ENCODE results near the gene CREG2.

CREG2 gene

DNA sequence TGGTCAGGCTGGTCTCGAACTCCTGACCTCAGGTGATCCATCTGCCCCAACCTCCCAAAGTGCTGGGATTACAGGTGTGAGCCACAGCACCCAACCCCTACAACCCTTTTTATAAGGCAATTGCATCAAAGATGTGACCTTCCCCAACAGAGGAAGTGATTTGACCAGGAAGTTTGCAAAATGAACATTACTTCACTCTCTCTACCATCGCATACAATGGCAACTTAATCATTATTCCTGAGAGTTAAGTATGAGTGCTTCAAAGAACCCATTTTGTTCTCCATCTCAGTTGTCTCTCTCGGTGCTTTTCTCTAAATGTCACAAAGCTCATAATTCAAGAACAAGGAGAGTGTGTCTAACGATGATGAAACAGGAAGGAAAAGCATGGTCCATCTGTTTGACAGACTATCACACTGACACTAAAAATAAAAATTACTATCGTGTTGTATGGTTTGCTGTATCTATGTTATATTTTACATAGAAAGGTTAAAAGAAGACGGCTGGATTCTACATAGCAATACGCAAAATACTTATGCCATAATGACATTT is 18.1 kb upstream of the CREG2 start:
- DNase-seq: no peak

DNA sequence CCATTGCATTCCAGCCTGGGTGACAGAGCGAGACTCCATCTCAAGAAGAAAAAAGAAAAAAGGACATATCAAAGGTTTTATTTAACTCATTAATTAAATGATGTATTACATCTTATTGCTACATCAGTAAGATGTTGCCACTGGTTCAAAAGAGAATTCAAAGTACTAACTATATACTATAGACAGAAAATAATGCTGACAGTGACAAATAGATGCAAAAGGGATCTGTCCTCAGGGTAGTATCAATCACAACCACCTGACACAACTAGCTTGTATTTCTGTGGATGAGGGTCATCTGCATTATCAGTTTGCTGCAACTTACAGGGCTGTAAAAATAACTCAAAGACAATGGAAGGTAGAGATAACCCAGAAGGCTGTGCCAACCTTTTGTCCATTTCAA is 16.4 kb upstream of the CREG2 start:
- no peak for DNase-seq

DNA sequence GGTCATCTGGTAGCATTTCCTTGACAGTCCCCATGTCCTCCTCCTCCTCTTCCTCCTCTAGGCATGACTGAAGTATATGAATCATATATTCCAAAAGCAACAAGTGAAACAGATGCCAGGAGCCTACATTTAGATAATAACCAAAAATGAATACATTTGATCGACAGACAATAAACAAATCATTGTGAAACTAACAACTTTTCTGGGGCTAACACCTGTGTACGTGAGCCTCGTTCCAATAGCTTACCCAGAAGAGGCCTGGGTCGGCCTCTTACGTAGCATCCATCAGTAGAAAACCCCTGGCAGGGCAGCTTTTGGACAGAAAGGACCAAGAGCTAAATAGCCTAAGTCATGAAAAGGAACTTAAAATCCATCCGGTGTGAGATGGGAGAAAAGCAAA is 15.3 kb upstream of the CREG2 start:
- no peak for DNase-seq

DNA sequence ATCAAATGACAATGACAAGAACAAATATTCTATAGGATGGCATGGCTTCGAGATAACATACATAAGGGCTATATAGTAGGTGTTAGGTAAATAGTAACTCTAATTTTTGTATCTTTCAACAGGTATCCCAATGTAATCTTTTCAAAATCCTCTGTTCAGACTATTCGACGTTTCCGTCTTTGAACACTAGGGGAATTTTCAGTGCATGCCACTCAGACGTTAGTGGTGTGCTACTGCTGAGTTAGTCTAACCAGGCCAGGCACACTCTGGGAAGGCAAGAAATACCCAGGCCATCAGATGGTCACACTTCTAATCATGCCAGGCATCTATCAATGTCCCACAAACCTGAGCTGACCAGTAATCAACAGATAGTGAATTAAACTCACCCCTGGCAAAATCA is 14.6 kb upstream of the CREG2 start:
- no peak for DNase-seq

DNA sequence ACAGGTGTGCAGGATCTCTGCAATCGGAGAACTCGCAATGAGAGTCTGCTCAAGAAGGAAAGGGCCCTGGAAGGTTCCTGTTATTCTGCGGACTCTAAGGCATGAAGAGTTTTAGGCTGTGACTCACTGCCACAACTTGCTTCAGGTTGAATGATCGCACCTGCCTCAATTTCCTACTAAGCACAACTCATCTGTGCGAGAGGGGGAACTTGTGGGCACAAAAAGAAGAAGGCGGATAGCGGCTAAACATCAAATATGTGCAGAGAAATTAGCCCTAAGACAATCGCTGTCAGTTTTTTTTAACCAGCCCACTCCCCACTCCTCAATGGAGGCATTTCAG is 14.0 kb upstream of the CREG2 start:
- no peak for DNase-seq

DNA sequence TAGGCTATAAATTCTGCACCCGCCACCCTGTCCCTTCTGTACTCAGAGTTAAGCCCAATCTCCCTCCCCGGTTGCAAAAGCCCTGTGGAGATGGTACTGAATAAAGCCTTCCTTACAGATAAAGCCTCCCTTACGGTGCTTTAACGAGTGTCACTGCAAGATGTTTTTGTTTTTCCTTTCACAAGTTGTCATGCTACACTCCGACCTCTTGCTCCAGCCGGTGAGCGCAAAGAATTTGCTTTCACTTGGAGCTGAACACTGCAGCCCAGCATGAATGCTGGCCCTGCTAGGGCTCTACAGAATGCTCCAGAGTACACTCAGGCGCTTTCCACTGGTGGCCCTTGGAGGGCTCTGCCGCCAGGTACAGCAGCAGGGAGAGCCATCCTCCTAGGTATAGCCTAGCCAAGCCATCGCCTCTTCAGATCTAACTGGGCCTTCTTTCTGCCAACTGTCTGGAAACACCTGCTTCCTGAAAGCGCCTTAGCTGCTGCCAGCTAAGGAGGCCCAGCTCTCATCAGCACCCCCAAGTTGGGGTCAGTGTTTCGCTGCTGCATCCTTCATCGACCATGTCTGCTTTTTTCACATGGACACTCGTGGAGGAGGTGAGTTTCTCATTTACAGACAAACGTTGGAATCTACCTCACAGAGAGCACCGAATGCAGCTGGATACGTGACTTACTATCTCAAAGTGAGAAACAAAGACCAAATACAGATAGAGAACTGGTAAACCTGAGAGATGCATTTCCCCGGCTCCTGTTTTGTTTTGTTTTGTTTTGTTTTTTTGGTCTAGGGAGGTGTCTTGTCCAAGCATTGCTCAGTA is 13.4 kb upstream of the CREG2 start:
- no peak for DNase-seq

DNA sequence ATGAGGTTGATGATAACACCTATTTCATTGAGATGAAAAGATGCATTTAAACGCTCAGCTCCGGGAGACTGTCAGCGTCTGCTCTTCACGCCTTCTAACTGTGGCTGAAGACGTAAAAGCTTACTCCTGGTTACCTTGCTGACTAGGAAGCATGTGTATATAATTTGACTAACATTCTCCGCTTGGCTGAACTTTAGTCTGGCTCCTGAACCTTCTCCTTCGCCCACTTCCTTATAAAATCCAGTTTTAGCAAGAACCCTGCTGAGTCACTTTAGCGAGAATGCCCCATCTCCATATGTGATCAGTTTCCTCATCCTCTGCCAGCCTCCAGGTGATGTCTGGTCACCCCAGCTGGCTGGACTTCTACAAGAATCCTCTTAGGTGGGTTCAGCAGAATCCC is 12.7 kb upstream of the CREG2 start:
- DNase-seq: no peak

DNA sequence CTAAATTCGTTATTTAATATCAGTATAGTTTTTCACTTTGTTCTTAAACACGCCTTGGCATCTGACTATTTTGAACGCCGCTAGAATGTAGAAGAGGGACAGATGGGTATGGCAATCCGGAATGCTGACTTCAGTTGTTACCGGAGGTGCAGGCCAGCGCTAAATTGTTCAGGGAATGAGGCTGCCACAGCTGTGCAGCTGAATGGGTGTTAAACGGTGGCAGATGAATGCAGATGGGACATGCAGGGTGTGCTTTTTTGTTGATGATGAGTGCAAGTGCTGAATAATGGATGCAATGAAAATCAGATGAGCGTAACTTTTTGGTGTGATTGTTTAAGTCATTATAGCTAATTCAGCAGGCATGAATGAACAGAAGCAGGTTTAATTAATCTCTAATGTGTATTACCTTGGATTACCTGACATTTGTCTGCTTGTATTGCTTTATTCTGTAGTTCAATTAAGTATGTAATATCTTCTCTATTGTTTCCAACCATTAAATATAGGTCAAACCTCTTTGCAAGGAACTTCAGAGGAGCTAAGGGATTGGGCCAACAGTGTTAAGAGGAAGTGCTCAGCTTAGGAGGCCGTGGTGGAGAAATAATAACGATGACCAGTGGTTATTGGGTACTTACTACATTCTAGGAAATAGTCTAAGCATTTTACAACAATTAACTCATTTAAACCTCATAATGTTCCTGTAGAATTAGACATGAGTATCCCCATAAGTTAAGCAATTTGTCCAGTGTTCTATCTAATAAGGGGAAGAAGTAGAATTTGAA is 11.9 kb upstream of the CREG2 start:
- no peak for DNase-seq

DNA sequence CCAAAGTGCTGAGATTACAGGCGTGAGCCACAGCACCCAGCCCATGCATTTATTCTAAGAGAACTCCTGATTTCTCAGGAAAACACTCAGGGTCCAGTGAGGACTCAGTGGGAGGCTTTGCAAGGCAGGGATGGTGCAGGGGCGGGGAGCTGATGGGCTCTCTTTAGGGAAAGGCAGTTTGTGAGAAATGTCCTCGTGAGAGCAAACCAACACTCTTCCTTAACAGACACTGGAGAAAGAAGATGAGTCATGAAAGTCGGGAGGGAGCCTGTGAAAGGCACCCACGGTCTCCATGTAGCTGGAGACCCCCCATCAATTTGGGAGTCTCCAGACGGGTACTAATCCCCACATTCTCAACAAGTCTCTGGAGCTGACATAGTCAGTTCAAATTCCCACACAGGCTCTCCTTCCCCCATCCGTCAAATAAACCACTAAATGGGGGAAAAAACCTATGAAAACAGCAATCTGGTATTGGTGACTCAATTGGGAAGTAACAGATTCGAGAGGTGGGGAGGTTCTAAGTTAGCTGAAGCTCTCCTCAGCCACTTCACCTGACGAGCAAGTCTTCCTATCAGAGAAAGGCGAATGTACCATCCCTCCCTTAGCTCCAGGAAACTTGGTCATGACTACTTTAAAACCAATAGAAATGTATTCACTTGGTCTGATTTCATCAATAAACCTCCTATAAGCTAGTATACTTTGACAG is 11.0 kb upstream of the CREG2 start:
- no peak for DNase-seq

DNA sequence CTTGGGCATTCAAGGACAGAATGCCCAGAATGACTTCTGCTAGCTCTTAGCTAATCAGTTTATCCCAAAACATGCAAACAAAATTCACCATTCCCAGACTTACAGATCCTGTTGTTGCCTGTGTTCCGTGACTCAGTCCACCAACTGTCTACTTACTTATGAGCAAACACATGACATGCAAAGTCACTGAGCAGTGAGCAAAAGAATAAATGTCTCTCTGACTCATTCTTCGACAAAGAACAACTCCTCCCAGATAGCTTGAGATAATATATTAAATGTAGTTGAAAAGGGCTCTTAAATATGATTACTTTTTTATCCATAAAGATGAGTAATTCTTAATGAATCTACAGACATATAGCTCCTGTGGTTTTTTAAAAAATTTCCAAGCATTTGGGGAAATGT is 9.0 kb upstream of the CREG2 start:
- DNase-seq: no peak

DNA sequence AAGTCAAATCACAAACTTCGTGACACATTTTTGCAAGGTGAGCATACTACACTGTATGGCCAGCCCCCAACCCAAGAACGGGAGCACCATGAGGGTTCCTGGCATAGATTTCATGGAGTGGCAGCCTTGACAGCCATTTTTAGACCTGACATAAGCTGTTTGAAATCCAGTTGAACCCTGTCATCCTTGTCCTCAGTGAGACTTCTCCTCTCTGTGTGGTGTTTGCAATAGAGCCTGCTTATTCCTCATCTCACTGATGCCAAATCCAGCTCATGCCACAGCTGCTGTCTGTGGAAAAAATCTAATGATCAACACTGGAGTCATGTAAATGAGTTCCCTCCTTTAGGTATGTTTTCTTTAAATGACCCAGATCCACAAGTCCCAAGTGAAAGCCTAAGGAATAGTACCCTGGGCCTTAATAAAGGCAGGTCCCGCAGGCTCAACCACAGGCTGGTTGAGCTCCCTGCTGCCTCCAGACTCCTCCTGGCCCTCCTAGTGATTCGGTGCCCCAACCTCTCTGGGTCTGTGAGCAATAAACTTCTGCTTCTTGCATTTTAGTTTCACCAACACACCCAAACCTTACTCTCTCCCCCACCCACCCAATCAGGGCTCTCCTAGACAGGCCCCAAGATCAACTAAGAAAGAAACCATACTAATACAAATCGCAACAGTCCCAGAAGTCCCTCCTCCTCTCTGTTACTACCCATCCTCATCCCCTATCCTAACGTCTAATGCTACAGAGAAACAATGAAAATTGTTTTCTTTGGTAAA is 8.4 kb upstream of the CREG2 start:
- DNase-seq: no peak

DNA sequence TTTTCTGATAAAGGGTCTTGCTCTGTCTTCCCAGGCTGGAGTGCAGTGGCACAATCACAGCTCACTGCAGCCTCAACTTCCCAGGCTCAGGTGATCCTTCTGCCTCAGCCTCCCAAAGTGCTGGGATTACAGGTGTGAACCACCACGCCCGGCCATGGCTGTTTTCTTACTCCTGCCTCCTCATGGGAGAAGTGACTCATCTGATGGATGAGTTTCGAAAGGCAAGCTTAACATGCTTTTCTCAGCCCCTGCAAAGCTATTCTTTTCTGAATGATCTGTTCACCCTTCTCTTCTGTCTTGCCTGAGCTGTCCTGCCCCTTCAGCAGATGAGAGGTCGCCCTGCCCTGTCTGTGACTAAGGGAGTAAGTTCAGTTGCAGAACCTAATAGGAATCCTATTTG is 929 bp upstream of the CREG2 start:
- DNase-seq: no peak

DNA sequence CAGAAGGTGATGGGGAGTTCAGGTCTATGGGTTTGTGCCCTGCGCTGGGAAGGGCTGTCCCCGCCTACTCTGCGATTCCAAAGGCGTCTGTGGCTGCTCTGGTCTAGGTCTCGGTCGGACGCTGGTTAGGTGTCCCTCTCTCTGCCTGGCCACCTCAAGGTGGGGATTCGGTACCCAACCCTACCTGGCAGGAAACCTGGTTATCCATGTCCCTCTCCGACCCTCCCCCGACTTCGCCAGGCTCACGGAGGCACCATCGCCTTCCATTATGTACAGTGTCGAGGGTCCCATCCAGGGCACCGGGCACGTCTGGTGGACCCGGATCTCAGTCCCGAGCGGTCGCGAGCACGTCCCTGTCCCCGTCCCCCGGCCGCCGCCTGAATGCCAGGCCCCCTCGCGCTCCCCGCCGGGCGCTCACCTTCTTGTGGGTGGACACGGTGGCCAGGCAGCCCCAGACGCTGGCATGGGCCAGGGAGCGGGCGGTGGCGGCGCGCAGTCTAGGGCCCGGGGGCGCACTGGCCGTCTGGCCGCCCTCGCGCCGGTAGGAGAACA is 628 bp downstream of the CREG2 start:
- no peak for DNase-seq

DNA sequence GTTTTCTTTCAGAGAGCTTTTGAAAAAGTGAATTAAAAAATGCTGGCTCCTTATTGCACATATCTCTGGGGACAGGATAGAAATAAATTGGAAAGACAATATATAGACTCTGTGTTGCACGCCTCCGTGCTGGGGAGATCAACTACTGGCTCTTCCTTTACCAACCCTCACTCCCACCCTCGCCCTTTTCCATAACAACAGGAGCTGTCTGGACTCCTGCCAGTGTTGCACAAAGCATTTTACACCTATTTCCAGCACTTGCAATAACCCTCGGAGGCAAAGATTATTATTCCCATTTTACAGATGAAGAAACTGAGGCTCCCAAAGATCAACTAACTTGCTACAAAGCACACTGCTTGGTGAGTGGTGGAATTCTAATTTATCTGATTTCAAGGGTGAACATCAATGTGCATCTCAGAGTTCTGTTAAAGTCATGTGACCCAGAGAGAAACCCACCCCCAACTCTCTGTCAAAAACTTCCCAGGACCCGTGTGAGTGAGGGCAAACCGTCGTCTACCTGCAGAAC is 4.2 kb downstream of the CREG2 start:
- DNase-seq: no peak

DNA sequence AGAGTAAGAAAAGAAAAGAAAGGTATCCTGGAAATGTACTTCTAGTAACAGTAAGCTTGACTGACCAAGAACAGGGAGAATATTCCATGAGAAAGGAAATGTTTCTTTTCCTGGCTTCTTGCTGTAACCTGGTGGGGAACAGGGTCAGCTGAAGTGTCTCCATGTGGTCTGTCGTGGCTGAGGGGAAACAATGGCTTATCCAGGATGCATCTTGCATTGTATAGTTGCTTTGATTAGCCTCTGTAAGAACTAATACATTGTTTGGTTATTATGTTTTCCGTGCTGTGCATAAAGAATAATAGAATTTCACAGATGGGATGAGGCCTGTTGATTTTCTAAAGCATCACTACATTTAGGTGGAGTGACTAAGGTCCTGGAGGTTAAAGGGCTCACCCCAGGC is 4.9 kb downstream of the CREG2 start:
- DNase-seq: no peak

DNA sequence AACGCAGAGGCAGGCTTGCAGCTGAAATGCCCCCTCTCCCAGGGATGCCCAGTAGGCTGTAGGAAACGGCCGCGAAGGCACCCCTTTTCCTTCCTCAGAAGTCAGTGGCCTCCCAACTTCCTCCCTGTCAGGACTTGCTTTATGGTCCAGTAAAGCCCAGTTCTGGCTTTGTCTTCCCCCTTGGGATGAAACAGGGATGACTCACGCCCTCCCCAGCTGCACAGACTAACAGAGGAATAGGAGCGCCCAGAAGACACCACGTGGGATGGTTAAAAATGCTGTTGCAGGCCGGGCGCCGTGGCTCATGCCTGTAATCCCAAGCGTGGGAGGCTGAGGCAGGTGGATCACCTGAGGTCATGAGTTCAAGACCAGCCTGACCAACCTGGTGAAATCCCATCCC is 6.9 kb downstream of the CREG2 start:
- DNase-seq: no peak

DNA sequence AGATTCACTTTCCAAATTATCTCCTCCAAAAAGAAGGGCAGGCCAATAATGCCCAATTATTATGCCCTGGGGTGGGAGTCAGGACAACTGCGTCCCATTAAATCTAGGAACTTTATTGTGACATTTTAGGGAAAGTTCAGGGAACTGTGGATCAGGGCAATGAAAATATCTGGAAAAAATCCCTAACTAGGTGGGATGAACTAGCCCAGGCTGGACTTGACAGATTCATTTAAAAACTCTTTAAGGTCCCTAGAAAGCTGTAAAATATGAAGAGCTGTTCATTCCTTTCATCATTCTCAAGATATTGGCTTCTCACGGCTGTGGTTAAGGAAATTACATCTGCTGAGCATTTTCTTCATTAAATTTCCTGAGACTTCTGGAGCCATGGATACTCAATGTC is 8.2 kb downstream of the CREG2 start:
- no peak for DNase-seq

DNA sequence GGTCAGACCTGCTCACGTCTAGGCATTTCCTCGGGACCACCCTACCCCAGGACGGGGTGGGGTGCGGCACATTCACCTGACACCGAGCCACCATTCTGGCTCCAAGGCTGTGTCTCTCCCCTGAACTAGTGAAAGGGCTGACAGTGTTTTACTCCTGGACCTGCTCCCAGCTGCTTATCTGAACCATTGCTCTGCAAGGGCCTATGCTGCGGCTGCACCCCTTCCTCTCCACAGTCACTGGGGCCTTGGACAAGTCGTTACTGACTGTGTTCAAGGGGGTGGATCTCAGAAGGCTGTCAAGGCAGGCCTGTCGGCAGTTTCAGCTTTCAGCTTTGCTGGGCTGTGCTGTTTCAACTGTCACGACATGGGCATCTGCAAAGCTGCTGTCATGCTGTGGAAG is 11.7 kb downstream of the CREG2 start:
- no peak for DNase-seq

DNA sequence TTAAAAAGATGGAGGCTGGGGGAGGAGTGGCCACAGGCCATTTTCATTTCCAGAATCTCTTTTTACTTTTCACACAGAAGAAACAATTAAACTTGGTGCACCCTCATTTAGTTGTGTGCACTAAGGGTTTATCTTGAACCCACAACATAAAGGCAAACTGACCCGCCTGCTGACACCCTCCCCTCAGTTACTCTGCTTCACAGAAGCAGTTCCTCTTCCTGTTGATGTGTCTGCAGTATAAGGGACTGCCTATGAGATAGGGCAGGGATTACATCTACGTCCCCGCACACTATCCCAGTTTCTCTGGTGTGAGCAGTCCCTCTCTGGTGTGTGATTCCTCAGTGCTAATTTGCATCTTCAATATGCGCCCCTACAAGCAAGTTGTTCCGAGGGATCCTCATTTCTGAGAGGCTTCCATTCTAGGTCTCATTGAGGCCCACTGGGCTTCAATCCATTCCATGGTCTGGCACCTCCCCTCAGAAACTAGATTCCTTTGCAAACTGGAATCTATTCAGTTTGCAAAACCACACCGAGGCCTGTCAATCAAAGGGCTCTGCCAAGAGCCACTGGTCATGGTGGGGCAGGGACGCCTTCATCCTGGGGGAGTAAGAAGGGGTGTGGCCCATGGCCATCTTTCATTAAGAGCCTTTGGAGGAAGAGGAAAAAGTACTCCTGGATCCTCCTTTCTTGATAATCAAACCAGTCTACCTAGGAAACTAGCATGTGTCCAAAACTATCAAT is 12.3 kb downstream of the CREG2 start:
- no peak for DNase-seq

DNA sequence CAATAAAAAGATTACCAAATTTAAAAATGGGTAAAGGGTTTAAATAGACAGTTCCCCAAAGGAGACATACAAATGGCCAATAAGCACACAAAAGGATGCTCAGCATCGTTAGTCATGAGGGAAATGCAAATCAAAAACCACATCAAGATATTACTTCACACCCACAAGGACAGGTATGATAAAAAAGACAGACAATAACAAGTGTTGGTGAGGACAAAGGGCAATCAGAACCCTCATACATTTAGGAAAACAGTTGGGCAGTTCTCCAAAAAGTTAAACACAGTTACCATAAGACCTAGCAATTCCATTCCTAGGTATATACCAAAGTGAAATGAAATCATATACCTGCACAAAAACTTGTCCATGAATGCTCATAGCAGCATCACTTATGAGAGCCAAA is 14.5 kb downstream of the CREG2 start:
- DNase-seq: no peak

DNA sequence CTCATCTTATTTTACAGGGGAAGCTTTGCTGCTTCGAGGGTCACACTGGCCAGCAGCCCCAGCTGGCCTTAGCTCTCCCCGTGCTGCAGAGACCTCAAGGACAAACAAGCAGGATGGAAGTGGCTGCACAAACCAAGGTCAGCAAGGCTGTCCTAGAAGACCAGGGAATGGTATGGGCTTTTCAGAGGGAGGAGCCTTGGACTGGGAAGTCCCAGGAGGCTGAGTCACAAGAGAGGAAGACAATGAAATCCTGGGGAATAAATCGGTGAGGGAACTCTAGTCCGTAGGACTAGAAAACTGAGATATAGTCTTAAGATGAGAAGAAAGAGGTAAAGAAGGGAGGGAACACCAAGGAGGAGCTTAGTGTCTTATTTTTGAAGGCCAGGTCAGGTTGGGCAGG is 15.7 kb downstream of the CREG2 start:
- no peak for DNase-seq

DNA sequence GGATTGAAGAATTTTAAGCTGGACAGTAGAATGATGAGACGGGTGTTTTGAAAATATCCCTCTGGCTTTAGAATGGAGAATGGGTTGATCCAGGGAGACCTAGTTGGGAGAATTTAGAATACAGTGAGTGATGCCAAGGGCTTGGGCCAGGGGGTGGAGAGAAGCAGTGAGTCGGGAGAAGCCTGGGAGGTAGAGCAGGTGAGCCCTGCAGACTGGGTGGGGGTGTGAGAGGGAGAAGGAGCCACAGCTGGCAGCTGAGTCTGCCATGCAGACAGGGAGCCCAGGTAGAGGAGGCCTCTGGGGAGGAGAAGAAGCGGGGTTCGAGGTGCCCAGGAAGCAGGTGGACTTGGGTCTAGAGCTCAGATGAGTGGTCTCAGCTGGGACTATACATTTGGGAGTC is 18.2 kb downstream of the CREG2 start:
- DNase-seq: no peak

Data from stimulated activated CD8-positive, alpha-beta memory T cell treated with anti-CD3 and anti-CD28 coated beads, Interleukin-4, amount 100 ng/mL, for 48 hours (primary cell).